HepG2 (cell line): ENCODE data around the gene TSPAN9. TPM values are rescaled to one million over a fixed set of nuclear protein-coding genes. Genes with fewer than 3 reads are reported as not detected.

Experiments used
- ATAC-seq: fragments of 200-7000 bp; cut with Tn5 transposase; 3 replicates; pipeline ENCODE4 v1.9.1; 2020; ENCODE audit warnings: mild to moderate bottlenecking, moderate library complexity
- BruUV-seq: library from RNA; stranded (reverse); fragments of 400-500 nt; replicated peaks from 2 replicates; lab custom pipeline; 2021; lab: Mats Ljungman, UMichigan
- CTCF ChIA-PET: fragments of 300-600 bp; formaldehyde crosslinking; extraction: SDS; loops from one replicate; lab custom pipeline; 2021; ENCODE audit warnings: low total read pairs, inconsistent platforms, low intra/inter-chr PET ratio; lab: Yijun Ruan, JAX
- POLR2A ChIA-PET: fragments of 350-600 bp; sonication (Branson Sonifier 250); formaldehyde crosslinking; loops from one replicate; lab custom pipeline; 2020; ENCODE audit warnings: antibody characterized with exemption, inconsistent platforms; lab: Yijun Ruan, JAX
- DNase-seq: peaks from one replicate; pipeline ENCODE4 v3.0.0-alpha.2; 2015; ENCODE audit warnings: low spot score
- FAIRE-seq: peaks from 3 replicates; lab custom pipeline; 2011; peaks lifted over from hg19 to GRCh38; lab: Jason Lieb, UNC
- H2AFZ ChIP-seq: one replicate; pipeline ENCODE4 v1.6.1; 2011; ENCODE audit warnings: low read length, inconsistent platforms
- H3K27ac ChIP-seq: fragments of 300-600 bp; 3 replicates; pipeline ENCODE4 v1.8.0; 2011; ENCODE audit warnings: mixed run types, mild to moderate bottlenecking, mixed read lengths, low read length, inconsistent platforms; ENCODE audit not compliant: insufficient read depth; ENCODE audit errors: extremely low read length
- H3K27me3 ChIP-seq, 2 experiments: fragments of 200-600 bp in 1 of 2; 2 replicates in 1 of 2; 3 replicates in 1 of 2; pipeline versions ENCODE4 v1.6.0 to v1.8.0; 2011; ENCODE audit warnings: low read length in 2 of 2, mild to moderate bottlenecking in 2 of 2, moderate library complexity in 2 of 2, inconsistent platforms in 1 of 2; ENCODE audit not compliant: insufficient read depth in 2 of 2, control insufficient read depth in 1 of 2
- H3K36me3 ChIP-seq, 2 experiments: fragments of 200-600 bp in 1 of 2; replicated peaks in 1 of 2; 2 replicates in 1 of 2; 3 replicates in 1 of 2; pipeline versions ENCODE4 v1.5.1 to v1.8.0; 2011; ENCODE audit warnings: low read length in 2 of 2, inconsistent platforms in 1 of 2; ENCODE audit not compliant: insufficient read depth in 2 of 2, control insufficient read depth in 1 of 2
- H3K4me1 ChIP-seq: 2 replicates; pipeline ENCODE4 v1.5.1; 2012; ENCODE audit warnings: low read length, inconsistent platforms; ENCODE audit not compliant: insufficient read depth
- H3K4me2 ChIP-seq: 2 replicates; pipeline ENCODE4 v1.6.0; 2011; ENCODE audit warnings: low read depth, low read length, inconsistent platforms
- H3K4me3 ChIP-seq, 3 experiments: fragments of 200-600 bp in 1 of 3; sonication (generic), shearing (Covaris generic) in 1 of 3; replicated peaks in 1 of 3; 2 replicates each; pipeline ENCODE4 v1.5.1; 2011 to 2016; ENCODE audit warnings: low read length in 3 of 3, inconsistent platforms in 2 of 3, low read depth in 2 of 3, mild to moderate bottlenecking in 2 of 3, control low read depth in 1 of 3, mixed read lengths in 1 of 3; ENCODE audit not compliant: insufficient read depth in 1 of 3
- H3K79me2 ChIP-seq: one replicate; pipeline ENCODE4 v1.6.1; 2011; ENCODE audit warnings: low read length, inconsistent platforms; ENCODE audit not compliant: insufficient read depth
- H3K9ac ChIP-seq: 2 replicates; pipeline ENCODE4 v1.6.0; 2011; ENCODE audit warnings: mild to moderate bottlenecking, low read depth, low read length, inconsistent platforms; ENCODE audit not compliant: insufficient read depth
- H3K9me3 ChIP-seq: 2 replicates; pipeline ENCODE4 v1.5.1; 2012; ENCODE audit warnings: mild to moderate bottlenecking, low read length
- H4K20me1 ChIP-seq: 2 replicates; pipeline ENCODE4 v1.6.0; 2011; ENCODE audit warnings: inconsistent platforms, mild to moderate bottlenecking, low read length, moderate library complexity; ENCODE audit not compliant: insufficient read depth
- DMAP1 ChIP-seq: IDR thresholded peaks from 2 replicates; pipeline ENCODE4 v1.6.1; 2016
- FOXP1 ChIP-seq, 2 experiments: fragments of 450-650 bp in 1 of 2; IDR thresholded peaks; 2 replicates each; pipeline ENCODE4 v1.6.1; 2017 to 2018; ENCODE audit warnings: antibody characterized with exemption in 1 of 2
- KDM2A ChIP-seq: sonication (generic); formaldehyde crosslinking; IDR thresholded peaks from 2 replicates; pipeline ENCODE4 v1.4.0; 2020; ENCODE audit warnings: low read depth, missing genetic modification reagents, borderline replicate concordance
- KDM4B ChIP-seq: sonication (generic); formaldehyde crosslinking; IDR thresholded peaks from 2 replicates; pipeline ENCODE4 v1.4.0; 2020; ENCODE audit warnings: missing genetic modification reagents
- KDM6A ChIP-seq: IDR thresholded peaks from 2 replicates; pipeline ENCODE4 v1.6.1; 2016; ENCODE audit warnings: low read depth
- ZNF317 ChIP-seq: sonication (generic); formaldehyde crosslinking; IDR thresholded peaks from 2 replicates; pipeline ENCODE4 v1.5.0; 2020; ENCODE audit warnings: mild to moderate bottlenecking, missing genetic modification reagents
- ZNF343 ChIP-seq: sonication (generic); formaldehyde crosslinking; IDR thresholded peaks from 2 replicates; pipeline ENCODE4 v1.4.0; 2020; ENCODE audit warnings: mild to moderate bottlenecking, missing genetic modification reagents
- ZNF841 ChIP-seq: sonication (generic); formaldehyde crosslinking; IDR thresholded peaks from 2 replicates; pipeline ENCODE4 v1.8.1; 2023; ENCODE audit warnings: missing genetic modification reagents, borderline replicate concordance
- WGBS: methylation state at CpG from one replicate; pipeline ENCODE4 v1.1.6; 2017; ENCODE audit warnings: low lambda C conversion rate; 5-methylcytosine and 5-hydroxymethylcytosine counted together
- in situ Hi-C: cut with HindIII; loops from 2 replicates; pipeline ENCODE4 v1.10.0; 2017; ENCODE audit warnings: low pct_unique_long_range_greater_than_20kb; ENCODE audit not compliant: extremely low pct_ligation_motif_present
- intact Hi-C: fragments of 100-400 bp; cut with micrococcal nuclease; formaldehyde crosslinking; loops from one replicate; pipeline ENCODE4 v1.10.0; 2022; ENCODE audit not compliant: unreplicated experiment
- polyA plus RNA-seq, 8 experiments: library from polyadenylated mRNA; depleted of rRNA in 3 of 8; stranded (reverse) in 7 of 8; unstranded in 1 of 8; fragments of >200 nt; fragmentation: Illumina TruSeq in 4 of 8; extraction: Trizol in 4 of 8; gene quantifications; 2 replicates each; pipeline versions ENCODE4 v1.2.1 to v1.2.3, GENCODE V29; 2011 to 2016; ENCODE audit warnings: low read depth in 4 of 8, missing spikeins in 1 of 8, mixed read lengths in 1 of 8; ENCODE audit not compliant: insufficient read depth in 1 of 8
- total RNA-seq, 5 experiments: library from RNA; depleted of rRNA; stranded (reverse); fragments of >200 nt; fragmentation: Illumina TruSeq; extraction: Trizol; gene quantifications; 2 replicates each; pipeline ENCODE4 v1.2.3, GENCODE V29; 2016; ENCODE audit warnings: low read depth in 1 of 5
- TF ChIP-seq, protein P1 (sequence below): IDR thresholded peaks from 2 replicates; pipeline ENCODE4 v1.6.1; 2016; ENCODE audit warnings: low read depth
- TF ChIP-seq, protein P2 (sequence below), 2 experiments: fragments of 450-650 bp in 1 of 2; sonication (generic) in 1 of 2; formaldehyde crosslinking in 1 of 2; IDR thresholded peaks; 2 replicates each; pipeline versions ENCODE4 v1.6.1 to v1.8.0; 2016 to 2022; ENCODE audit warnings: antibody characterized with exemption in 1 of 2, mild to moderate bottlenecking in 1 of 2, missing genetic modification reagents in 1 of 2
- TF ChIP-seq, protein P3 (sequence below): sonication (generic); formaldehyde crosslinking; conservative IDR thresholded peaks from 2 replicates; pipeline ENCODE4 v1.8.0; 2022; ENCODE audit warnings: missing genetic modification reagents
- TF ChIP-seq, protein P4 (sequence below): sonication (generic); formaldehyde crosslinking; conservative IDR thresholded peaks from 2 replicates; pipeline ENCODE4 v1.4.0; 2020; ENCODE audit warnings: missing genetic modification reagents

Gene TSPAN9
- total and polyA plus RNA-seq, 2 of the 13 experiments (the other 11 are each of a cell fraction or from before 2014, with no cell fraction given) = 18.1 to 42.3 TPM

DNA sequence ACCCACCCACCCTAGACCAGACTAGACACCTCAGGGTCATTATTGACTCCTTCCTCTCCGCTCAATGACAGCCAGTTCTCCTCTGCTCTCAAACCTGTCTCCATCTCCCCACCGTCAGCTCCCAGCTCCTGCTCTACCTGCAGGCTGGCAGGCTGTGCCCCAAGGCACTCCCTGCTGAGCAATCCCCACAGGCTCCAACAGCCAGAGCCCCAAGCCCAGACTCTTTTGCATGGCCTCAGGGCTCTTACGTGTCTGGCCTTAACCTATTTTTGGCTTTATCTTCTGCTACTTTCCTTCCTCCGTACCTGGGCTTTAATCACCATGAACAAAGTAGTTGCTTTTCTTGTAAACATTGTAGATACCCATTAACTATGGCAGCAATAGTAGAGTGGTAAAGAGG, 250.9 kb downstream of the TSPAN9 start:
- CTCF ChIA-PET = no interaction called here

More for the DNA sequence above, 250.9 kb downstream of the TSPAN9 start:
- H3K9ac ChIP-seq = no peak overlapping the region
- H3K27me3 ChIP-seq = peaks cover 7 to 45% of the 10 kb centered on the region in 2 experiments
- ATAC-seq (no peak), FAIRE-seq (no peak), DNase-seq (no peak)
- H4K20me1 ChIP-seq = no peaks in the 10 kb centered on the region
- H2AFZ ChIP-seq = no peak overlapping the region
- no peaks in the 10 kb centered on the region for H3K4me1 ChIP-seq
- intact Hi-C loops (no loop called here), in situ Hi-C loops (no loop called here)
- TF ChIP-seq ZNF317 (CRISPR knock-in tag) = no peak
- TF ChIP-seq, protein P1, sequence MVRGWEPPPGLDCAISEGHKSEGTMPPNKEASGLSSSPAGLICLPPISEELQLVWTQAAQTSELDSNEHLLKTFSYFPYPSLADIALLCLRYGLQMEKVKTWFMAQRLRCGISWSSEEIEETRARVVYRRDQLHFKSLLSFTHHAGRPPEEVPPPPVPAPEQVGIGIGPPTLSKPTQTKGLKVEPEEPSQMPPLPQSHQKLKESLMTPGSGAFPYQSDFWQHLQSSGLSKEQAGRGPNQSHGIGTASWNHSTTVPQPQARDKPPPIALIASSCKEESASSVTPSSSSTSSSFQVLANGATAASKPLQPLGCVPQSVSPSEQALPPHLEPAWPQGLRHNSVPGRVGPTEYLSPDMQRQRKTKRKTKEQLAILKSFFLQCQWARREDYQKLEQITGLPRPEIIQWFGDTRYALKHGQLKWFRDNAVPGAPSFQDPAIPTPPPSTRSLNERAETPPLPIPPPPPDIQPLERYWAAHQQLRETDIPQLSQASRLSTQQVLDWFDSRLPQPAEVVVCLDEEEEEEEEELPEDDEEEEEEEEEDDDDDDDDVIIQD (CRISPR knock-in tag) = no peak
- TF ChIP-seq, protein P2, sequence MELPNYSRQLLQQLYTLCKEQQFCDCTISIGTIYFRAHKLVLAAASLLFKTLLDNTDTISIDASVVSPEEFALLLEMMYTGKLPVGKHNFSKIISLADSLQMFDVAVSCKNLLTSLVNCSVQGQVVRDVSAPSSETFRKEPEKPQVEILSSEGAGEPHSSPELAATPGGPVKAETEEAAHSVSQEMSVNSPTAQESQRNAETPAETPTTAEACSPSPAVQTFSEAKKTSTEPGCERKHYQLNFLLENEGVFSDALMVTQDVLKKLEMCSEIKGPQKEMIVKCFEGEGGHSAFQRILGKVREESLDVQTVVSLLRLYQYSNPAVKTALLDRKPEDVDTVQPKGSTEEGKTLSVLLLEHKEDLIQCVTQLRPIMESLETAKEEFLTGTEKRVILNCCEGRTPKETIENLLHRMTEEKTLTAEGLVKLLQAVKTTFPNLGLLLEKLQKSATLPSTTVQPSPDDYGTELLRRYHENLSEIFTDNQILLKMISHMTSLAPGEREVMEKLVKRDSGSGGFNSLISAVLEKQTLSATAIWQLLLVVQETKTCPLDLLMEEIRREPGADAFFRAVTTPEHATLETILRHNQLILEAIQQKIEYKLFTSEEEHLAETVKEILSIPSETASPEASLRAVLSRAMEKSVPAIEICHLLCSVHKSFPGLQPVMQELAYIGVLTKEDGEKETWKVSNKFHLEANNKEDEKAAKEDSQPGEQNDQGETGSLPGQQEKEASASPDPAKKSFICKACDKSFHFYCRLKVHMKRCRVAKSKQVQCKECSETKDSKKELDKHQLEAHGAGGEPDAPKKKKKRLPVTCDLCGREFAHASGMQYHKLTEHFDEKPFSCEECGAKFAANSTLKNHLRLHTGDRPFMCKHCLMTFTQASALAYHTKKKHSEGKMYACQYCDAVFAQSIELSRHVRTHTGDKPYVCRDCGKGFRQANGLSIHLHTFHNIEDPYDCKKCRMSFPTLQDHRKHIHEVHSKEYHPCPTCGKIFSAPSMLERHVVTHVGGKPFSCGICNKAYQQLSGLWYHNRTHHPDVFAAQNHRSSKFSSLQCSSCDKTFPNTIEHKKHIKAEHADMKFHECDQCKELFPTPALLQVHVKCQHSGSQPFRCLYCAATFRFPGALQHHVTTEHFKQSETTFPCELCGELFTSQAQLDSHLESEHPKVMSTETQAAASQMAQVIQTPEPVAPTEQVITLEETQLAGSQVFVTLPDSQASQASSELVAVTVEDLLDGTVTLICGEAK (IDR thresholded peaks at IDR 0.05) = no peak
- TF ChIP-seq, protein P2 (CRISPR knock-in tag; IDR thresholded peaks at IDR 0.05) = no peak
- no peak for TF ChIP-seq ZNF841 (CRISPR knock-in tag)
- TF ChIP-seq, protein P3, sequence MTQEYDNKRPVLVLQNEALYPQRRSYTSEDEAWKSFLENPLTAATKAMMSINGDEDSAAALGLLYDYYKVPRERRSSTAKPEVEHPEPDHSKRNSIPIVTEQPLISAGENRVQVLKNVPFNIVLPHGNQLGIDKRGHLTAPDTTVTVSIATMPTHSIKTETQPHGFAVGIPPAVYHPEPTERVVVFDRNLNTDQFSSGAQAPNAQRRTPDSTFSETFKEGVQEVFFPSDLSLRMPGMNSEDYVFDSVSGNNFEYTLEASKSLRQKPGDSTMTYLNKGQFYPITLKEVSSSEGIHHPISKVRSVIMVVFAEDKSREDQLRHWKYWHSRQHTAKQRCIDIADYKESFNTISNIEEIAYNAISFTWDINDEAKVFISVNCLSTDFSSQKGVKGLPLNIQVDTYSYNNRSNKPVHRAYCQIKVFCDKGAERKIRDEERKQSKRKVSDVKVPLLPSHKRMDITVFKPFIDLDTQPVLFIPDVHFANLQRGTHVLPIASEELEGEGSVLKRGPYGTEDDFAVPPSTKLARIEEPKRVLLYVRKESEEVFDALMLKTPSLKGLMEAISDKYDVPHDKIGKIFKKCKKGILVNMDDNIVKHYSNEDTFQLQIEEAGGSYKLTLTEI (CRISPR knock-in tag) = no peak
- no peak for TF ChIP-seq KDM4B
- no peak for TF ChIP-seq KDM2A (CRISPR knock-in tag)
- TF ChIP-seq DMAP1 = no peak
- no peak for TF ChIP-seq FOXP1 (IDR thresholded peaks at IDR 0.05)
- no peak for TF ChIP-seq FOXP1 (CRISPR knock-in tag; IDR thresholded peaks at IDR 0.05)
- TF ChIP-seq ZNF343 = no peak
- no peak for TF ChIP-seq KDM6A
- TF ChIP-seq, protein P4, sequence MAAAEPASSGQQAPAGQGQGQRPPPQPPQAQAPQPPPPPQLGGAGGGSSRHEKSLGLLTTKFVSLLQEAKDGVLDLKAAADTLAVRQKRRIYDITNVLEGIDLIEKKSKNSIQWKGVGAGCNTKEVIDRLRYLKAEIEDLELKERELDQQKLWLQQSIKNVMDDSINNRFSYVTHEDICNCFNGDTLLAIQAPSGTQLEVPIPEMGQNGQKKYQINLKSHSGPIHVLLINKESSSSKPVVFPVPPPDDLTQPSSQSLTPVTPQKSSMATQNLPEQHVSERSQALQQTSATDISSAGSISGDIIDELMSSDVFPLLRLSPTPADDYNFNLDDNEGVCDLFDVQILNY (CRISPR knock-in tag) = no peak
- H3K79me2 ChIP-seq = no peaks in the 10 kb centered on the region
- no peak overlapping the region for H3K4me2 ChIP-seq
- no TSS peak for BruUV-seq
- no peak overlapping the region for H3K27ac ChIP-seq
- no peaks in the 10 kb centered on the region for H3K9me3 ChIP-seq
- POLR2A ChIA-PET = no interaction called here
- H3K4me3 ChIP-seq = no peak overlapping the region
- 27% methylated on average over 4 of the region's 4 CpGs for WGBS
- H3K36me3 ChIP-seq = no peaks in the 10 kb centered on the region
